ENCODE measurements around the gene HYDIN. TPM values are rescaled to one million over a fixed set of nuclear protein-coding genes. Genes with fewer than 3 reads are reported as not detected.

The HYDIN gene
- polyA plus RNA-seq, 1 of the 3 experiments (the other 2 are of a cell fraction): 0.33 TPM

DNA sequence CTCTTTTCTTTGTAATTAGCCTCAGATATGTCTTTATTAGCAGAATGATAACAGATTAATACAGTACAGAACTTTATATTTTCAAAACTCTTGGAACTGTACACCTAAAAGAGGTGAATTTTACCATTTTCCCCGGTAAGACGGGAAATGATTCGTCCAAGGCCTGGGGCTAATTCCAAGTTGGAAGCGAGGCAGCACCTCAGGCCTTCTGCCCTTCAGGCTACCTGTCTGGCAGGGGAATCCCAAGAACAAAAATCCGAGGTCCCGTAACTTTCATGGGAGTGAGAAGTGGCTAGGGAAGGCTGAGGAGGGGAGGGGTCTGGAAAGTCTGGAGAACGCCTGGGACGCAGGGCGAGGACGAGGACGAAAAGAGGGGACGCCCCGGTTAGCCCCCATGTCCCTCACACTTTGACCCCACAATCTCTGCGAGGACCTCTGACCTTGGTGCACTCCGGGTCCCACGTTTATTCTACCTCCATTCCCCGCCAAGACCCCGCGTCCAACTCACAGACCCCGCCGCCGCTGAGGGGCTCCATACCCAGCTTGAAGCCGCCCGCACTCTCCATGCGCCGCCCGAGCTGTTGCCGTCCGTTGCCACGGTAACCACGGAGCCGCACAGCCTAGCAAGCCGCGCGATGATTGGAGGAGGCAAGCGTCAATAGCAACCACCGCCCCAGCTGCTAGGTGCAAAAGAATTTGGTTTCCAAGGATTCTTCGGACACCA is at the start of gene HYDIN (continued):
- TF ChIP-seq, protein P1, sequence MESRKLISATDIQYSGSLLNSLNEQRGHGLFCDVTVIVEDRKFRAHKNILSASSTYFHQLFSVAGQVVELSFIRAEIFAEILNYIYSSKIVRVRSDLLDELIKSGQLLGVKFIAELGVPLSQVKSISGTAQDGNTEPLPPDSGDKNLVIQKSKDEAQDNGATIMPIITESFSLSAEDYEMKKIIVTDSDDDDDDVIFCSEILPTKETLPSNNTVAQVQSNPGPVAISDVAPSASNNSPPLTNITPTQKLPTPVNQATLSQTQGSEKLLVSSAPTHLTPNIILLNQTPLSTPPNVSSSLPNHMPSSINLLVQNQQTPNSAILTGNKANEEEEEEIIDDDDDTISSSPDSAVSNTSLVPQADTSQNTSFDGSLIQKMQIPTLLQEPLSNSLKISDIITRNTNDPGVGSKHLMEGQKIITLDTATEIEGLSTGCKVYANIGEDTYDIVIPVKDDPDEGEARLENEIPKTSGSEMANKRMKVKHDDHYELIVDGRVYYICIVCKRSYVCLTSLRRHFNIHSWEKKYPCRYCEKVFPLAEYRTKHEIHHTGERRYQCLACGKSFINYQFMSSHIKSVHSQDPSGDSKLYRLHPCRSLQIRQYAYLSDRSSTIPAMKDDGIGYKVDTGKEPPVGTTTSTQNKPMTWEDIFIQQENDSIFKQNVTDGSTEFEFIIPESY (IDR thresholded peaks at IDR 0.05; ENCODE audit: borderline replicate concordance, low read depth): no peak
- no peak for TF ChIP-seq JUND (IDR thresholded peaks at IDR 0.05)
- no peak for TF ChIP-seq EZH2phosphoT487 (IDR thresholded peaks at IDR 0.05; ENCODE audit: borderline replicate concordance, low read depth)
- TF ChIP-seq RFX5 (IDR thresholded peaks at IDR 0.05; ENCODE audit: low read length): peak; percentile 93
- TF ChIP-seq MXI1 (IDR thresholded peaks at IDR 0.05; ENCODE audit: low read depth, low read length): peak; percentile 97
- no peak for TF ChIP-seq NRF1 (IDR thresholded peaks at IDR 0.05; ENCODE audit: low read depth, low read length)

DNA sequence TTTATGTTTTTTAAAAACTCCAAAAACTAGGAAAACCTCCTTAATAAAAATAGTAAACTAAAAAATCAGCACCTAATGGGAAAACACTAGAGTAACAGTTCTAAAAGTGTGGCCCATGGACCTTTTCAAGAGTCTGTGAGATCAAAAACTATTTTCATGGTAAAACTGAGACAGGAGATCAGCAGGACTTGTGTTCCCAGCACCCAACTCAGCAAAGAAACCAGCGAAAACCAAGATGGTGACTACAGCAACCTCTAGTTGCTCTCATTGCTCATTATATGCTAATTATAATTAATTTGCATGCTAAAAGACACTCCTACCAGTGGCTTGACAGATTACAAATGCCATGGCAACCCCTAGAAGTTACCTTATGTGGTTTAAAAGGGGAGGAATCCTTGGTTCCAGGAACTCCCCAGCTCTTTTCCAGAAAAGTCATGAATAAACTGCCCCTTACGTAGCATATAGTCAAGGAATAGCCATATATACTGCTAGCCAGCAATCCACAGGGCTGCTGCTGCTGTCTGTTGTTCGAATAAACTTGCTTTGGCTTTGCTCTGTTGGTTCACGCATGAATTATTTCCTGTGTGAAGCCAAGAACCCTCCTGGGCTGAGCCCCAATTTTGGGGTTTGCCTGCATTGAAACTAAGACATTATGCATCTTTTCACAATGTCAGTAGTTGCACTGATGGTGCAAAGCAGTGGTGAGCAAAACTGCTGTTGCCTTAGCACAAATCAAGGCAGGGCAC is 46.2 kb upstream of the HYDIN start:
- Histone ChIP-seq H3F3A (replicated peaks; ENCODE audit: insufficient read depth) (no peaks in the 10 kb centered on the region), H3K9me2 (no peaks in the 10 kb centered on the region), H3K4me2 (no peak overlapping the region), H3K27ac (ENCODE audit: low read depth in 2 of 2, low read length in 1 of 2) (no peak overlapping the region), H3K4me3 (ENCODE audit: low read depth in 2 of 2, low read length in 1 of 2) (no peak overlapping the region), H4K20me1 (ENCODE audit: insufficient read depth) (no peaks in the 10 kb centered on the region), H3K4me1 (ENCODE audit: control insufficient read depth in 1 of 2, insufficient read depth in 2 of 2, low read depth in 1 of 2, low read length in 1 of 2) (no peaks in the 10 kb centered on the region), H3K79me2 (ENCODE audit: insufficient read depth) (no peaks in the 10 kb centered on the region), H3K36me3 (replicated peaks in 1 of 2; ENCODE audit: control insufficient read depth in 1 of 2, insufficient read depth in 2 of 2, low read length in 1 of 2) (peaks cover 0 to 2% of the 10 kb centered on the region in 2 experiments), H3K27me3 (ENCODE audit: insufficient read depth) (no peaks in the 10 kb centered on the region), H2AFZ (ENCODE audit: low read depth) (no peak overlapping the region), H3K9ac (no peak overlapping the region), H3K9me3 (no peaks in the 10 kb centered on the region)
- no peak for DNase-seq
- no peak for TF ChIP-seq POLR2AphosphoS5 (IDR thresholded peaks at IDR 0.05; ENCODE audit: low read depth, low read length)
- TF ChIP-seq SIN3A (IDR thresholded peaks at IDR 0.05; ENCODE audit: borderline replicate concordance, low read depth, low read length): no peak
- TF ChIP-seq ELF1 (IDR thresholded peaks at IDR 0.05): no peak
- no peak for TF ChIP-seq NRF1 (IDR thresholded peaks at IDR 0.05; ENCODE audit: low read depth, low read length)
- no peak for TF ChIP-seq RFX5 (IDR thresholded peaks at IDR 0.05; ENCODE audit: low read length)
- TF ChIP-seq, protein P2, sequence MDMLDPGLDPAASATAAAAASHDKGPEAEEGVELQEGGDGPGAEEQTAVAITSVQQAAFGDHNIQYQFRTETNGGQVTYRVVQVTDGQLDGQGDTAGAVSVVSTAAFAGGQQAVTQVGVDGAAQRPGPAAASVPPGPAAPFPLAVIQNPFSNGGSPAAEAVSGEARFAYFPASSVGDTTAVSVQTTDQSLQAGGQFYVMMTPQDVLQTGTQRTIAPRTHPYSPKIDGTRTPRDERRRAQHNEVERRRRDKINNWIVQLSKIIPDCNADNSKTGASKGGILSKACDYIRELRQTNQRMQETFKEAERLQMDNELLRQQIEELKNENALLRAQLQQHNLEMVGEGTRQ (IDR thresholded peaks at IDR 0.05; ENCODE audit: borderline replicate concordance, low read depth, low read length): no peak
- TF ChIP-seq SMC3 (IDR thresholded peaks at IDR 0.05; ENCODE audit: low read depth, low read length): no peak
- no peak for TF ChIP-seq CHD2 (IDR thresholded peaks at IDR 0.05; ENCODE audit: low read length, partially characterized antibody)
- no peak for TF ChIP-seq RCOR1 (IDR thresholded peaks at IDR 0.05; ENCODE audit: low read length)
- TF ChIP-seq RXRA (IDR thresholded peaks at IDR 0.05; ENCODE audit: borderline replicate concordance, low read depth): no peak
- TF ChIP-seq FOXM1 (IDR thresholded peaks at IDR 0.05; ENCODE audit: low read depth): no peak
- TF ChIP-seq, protein P3, sequence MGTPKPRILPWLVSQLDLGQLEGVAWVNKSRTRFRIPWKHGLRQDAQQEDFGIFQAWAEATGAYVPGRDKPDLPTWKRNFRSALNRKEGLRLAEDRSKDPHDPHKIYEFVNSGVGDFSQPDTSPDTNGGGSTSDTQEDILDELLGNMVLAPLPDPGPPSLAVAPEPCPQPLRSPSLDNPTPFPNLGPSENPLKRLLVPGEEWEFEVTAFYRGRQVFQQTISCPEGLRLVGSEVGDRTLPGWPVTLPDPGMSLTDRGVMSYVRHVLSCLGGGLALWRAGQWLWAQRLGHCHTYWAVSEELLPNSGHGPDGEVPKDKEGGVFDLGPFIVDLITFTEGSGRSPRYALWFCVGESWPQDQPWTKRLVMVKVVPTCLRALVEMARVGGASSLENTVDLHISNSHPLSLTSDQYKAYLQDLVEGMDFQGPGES (IDR thresholded peaks at IDR 0.05; ENCODE audit: low read depth, low read length): no peak
- WGBS (ENCODE audit: low lambda C conversion rate): 55% methylated on average over 4 of the region's 4 CpGs
- ChIA-PET CTCF (no interaction called here), POLR2A (no interaction called here)
